Lower lobe of right lung (tissue), 2 donors: ENCODE results near the gene FAM210A. TPM values are rescaled to one million over a fixed set of nuclear protein-coding genes. Genes with fewer than 3 reads are reported as not detected.
"Not testable (repeated sequence)": the region's sequence is repeated elsewhere in the genome, so short reads cannot be mapped to it uniquely, and the experiment has no call there.

ENCODE experiments used
- ATAC-seq, 2 donors: fragments of 200-7000 bp; cut with Tn5 transposase; one replicate each; pipeline ENCODE4 v1.9.1; 2020 to 2022; ENCODE audit warnings: mild to moderate bottlenecking in 2 of 2, moderate library complexity in 2 of 2
- DNase-seq: peaks from one replicate; pipeline ENCODE4 v3.0.0-alpha.2; 2020
- H3K27ac ChIP-seq: fragments of 200-600 bp; one replicate; pipeline ENCODE4 v1.8.0; 2022
- H3K27me3 ChIP-seq: fragments of 200-600 bp; one replicate; pipeline ENCODE4 v1.8.0; 2022; ENCODE audit warnings: low read depth
- H3K36me3 ChIP-seq: fragments of 200-600 bp; one replicate; pipeline ENCODE4 v1.8.0; 2022; ENCODE audit warnings: mild to moderate bottlenecking
- H3K4me1 ChIP-seq: fragments of 200-600 bp; one replicate; pipeline ENCODE4 v1.8.0; 2022
- H3K4me3 ChIP-seq: fragments of 200-600 bp; one replicate; pipeline ENCODE4 v1.8.0; 2022; ENCODE audit warnings: mild to moderate bottlenecking
- H3K9me3 ChIP-seq: fragments of 200-600 bp; one replicate; pipeline ENCODE4 v1.8.0; 2022
- intact Hi-C: fragments of 100-400 bp; cut with DNase I; formaldehyde crosslinking; loops from one replicate; pipeline ENCODE4 v1.11.0; 2022
- total RNA-seq: library from RNA; stranded (reverse); fragmentation: NEBNext Ultra II Directional; extraction: Animal tissue kit (Norgen Biotek cat#: 25700); gene quantifications from one replicate; pipeline ENCODE4 v1.2.1, GENCODE V29; 2021
- TF ChIP-seq, protein P1 (sequence below): fragments of 200-600 bp; IDR thresholded peaks from one replicate; pipeline ENCODE4 v1.8.0; 2022; ENCODE audit warnings: antibody characterized with exemption, mild to moderate bottlenecking
- donor health status: DM: no; HTN: yes; CAD: no; lungs with severe emphysema.

Gene FAM210A
- total RNA-seq, 1 donor from 2014 or later: 9.2 TPM

DNA sequence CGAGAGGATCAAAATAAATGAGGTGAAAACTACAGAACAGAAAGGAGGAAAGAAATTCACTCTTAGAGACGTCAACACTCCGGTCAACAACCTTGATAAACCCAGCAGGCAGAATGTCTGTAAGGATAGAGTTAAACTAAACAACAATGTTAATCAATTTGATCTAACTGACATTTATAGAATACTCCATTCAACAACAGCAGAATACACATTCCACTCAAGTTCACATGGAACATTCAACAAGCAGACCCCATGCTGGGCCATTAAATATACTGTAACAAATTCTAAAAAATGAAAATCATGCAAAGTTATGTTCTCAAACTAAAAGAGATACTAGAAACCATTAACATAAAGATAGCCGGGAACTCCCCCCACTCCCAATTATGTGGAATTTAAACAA, 41.8 kb downstream of the FAM210A start:
- intact Hi-C loops: no loop called here
- no peak for ATAC-seq

GRCh38 chr18:13681701-13682100, 44.7 kb downstream of the FAM210A start:
- no peaks in the 10 kb centered on the region for H3K4me1 ChIP-seq

More for the DNA sequence above, 41.8 kb downstream of the FAM210A start:
- TF ChIP-seq, protein P1, sequence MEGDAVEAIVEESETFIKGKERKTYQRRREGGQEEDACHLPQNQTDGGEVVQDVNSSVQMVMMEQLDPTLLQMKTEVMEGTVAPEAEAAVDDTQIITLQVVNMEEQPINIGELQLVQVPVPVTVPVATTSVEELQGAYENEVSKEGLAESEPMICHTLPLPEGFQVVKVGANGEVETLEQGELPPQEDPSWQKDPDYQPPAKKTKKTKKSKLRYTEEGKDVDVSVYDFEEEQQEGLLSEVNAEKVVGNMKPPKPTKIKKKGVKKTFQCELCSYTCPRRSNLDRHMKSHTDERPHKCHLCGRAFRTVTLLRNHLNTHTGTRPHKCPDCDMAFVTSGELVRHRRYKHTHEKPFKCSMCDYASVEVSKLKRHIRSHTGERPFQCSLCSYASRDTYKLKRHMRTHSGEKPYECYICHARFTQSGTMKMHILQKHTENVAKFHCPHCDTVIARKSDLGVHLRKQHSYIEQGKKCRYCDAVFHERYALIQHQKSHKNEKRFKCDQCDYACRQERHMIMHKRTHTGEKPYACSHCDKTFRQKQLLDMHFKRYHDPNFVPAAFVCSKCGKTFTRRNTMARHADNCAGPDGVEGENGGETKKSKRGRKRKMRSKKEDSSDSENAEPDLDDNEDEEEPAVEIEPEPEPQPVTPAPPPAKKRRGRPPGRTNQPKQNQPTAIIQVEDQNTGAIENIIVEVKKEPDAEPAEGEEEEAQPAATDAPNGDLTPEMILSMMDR: no peak
- no peak for DNase-seq
- Histone ChIP-seq H3K27me3 (no peaks in the 10 kb centered on the region), H3K9me3 (no peaks in the 10 kb centered on the region), H3K36me3 (no peaks in the 10 kb centered on the region), H3K4me3 (no peak overlapping the region), H3K4me1 (no peaks in the 10 kb centered on the region), H3K27ac (no peak overlapping the region)

DNA sequence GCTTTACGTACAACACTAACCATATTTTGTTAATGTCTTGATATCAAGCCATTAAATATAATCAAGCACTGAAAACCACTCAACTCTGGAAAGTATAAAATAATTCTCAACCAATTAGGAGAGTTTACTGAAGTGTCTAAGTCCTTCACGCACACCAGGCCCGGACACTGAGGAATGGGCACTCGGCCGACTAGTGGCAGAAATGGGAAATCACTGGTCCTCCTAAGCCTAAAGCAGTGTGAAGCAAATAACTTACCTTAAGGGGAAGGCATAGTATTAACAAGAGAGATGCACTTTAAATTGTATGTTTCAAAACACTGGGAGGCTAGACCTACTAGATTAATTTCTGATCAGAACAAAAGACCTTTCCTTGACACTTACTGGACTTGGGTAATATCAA, 45.7 kb downstream of the FAM210A start:
- Histone ChIP-seq H3K36me3 (no peaks in the 10 kb centered on the region), H3K9me3 (no peaks in the 10 kb centered on the region), H3K4me1 (no peaks in the 10 kb centered on the region), H3K4me3 (no peak overlapping the region), H3K27me3 (no peaks in the 10 kb centered on the region), H3K27ac (no peak overlapping the region)
- DNase-seq (no peak), ATAC-seq (peak; percentile 45 to 50)
- intact Hi-C loops: no loop called here
- TF ChIP-seq, protein P1: peak; percentile 35

More at GRCh38 chr18:13681701-13682100, 44.7 kb downstream of the FAM210A start:
- H3K27ac ChIP-seq: no peak overlapping the region
- DNase-seq (no peak), ATAC-seq (no peak)
- intact Hi-C loops: no loop called here
- no peaks in the 10 kb centered on the region for H3K9me3 ChIP-seq
- TF ChIP-seq, protein P1: no peak
- no peaks in the 10 kb centered on the region for H3K36me3 ChIP-seq
- no peak overlapping the region for H3K4me3 ChIP-seq
- H3K27me3 ChIP-seq: no peaks in the 10 kb centered on the region

- H3K4me1 ChIP-seq, H3K9me3 ChIP-seq, H3K36me3 ChIP-seq, H3K4me3 ChIP-seq, ATAC-seq, H3K27ac ChIP-seq, DNase-seq, H3K27me3 ChIP-seq, intact Hi-C loops: not testable (repeated sequence)
Measured at GRCh38 chr18:13677350-13677749, 49.0 kb downstream of the FAM210A start.

GRCh38 chr18:13676471-13676870, 49.9 kb downstream of the FAM210A start:
- H3K27ac ChIP-seq: no peak overlapping the region
- no peaks in the 10 kb centered on the region for H3K36me3 ChIP-seq
- TF ChIP-seq, protein P1: no peak
- no peaks in the 10 kb centered on the region for H3K27me3 ChIP-seq
- intact Hi-C loops: no loop called here
- ATAC-seq (no peak), DNase-seq (no peak)
- no peaks in the 10 kb centered on the region for H3K4me1 ChIP-seq
- H3K9me3 ChIP-seq: no peaks in the 10 kb centered on the region
- no peak overlapping the region for H3K4me3 ChIP-seq

DNA sequence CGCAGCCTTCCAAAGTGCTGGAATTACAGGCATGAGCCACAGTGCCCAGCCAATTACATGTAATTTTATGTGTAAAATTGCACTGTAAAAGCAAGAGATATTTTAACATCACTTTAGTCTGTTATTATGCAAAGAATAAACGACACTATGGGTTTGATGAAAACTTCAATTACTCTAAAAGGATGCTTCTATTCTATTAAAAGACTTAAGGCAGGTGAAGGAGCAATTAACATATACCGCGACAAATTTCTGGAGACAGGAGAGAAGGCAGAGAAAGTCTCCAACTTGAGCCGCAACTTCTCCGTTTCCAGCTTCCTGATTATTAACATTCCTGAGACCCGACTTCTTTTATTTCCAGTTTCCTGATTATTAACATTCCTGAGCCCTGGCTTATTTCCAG, 53.7 kb downstream of the FAM210A start:
- H3K27me3 ChIP-seq: no peaks in the 10 kb centered on the region
- no peak for DNase-seq
- H3K9me3 ChIP-seq: no peaks in the 10 kb centered on the region
- H3K4me1 ChIP-seq: no peaks in the 10 kb centered on the region
- H3K27ac ChIP-seq: no peak overlapping the region
- intact Hi-C loops: no loop called here
- H3K4me3 ChIP-seq: no peak overlapping the region
- no peak for ATAC-seq
- no peaks in the 10 kb centered on the region for H3K36me3 ChIP-seq
- TF ChIP-seq, protein P1: no peak
